H1 (cell line): ENCODE results near the gene SMYD5. TPM values are rescaled to one million over a fixed set of nuclear protein-coding genes. Genes with fewer than 3 reads are reported as not detected.

Experiments
- CTCF ChIA-PET: fragments of 300-600 bp; sonication (Branson Sonifier 250); formaldehyde crosslinking; loops from one replicate; lab custom pipeline; 2021; ENCODE audit not compliant: partially characterized antibody; lab: Charles Lee
- POLR2A ChIA-PET: fragments of 300-600 bp; sonication (Branson Sonifier 250); formaldehyde crosslinking; loops from one replicate; lab custom pipeline; 2021; ENCODE audit warnings: inconsistent platforms; ENCODE audit not compliant: partially characterized antibody; lab: Charles Lee
- DNase-seq, 2 experiments: peaks; one replicate each; pipeline versions ENCODE4 v3.0.0 to v3.0.0-alpha.2; 2010 to 2022; ENCODE audit warnings: low spot score in 2 of 2, low read depth in 1 of 2, mixed read lengths in 1 of 2
- FAIRE-seq: peaks from 2 replicates; lab custom pipeline; 2011; peaks lifted over from hg19 to GRCh38; lab: Jason Lieb, UNC
- H2AFZ ChIP-seq: 2 replicates; pipeline ENCODE4 v1.8.1; 2012; ENCODE audit warnings: low read length, inconsistent platforms
- H2AK5ac ChIP-seq: 2 replicates; pipeline ENCODE4 v1.6.1; 2013; ENCODE audit warnings: low read depth, low read length
- H2BK120ac ChIP-seq: replicated peaks from 2 replicates; pipeline ENCODE3; 2013; ENCODE audit warnings: low read depth, low read length, inconsistent platforms
- H2BK12ac ChIP-seq: 2 replicates; pipeline ENCODE4 v1.6.1; 2013; ENCODE audit warnings: low read depth, low read length
- H2BK15ac ChIP-seq: 2 replicates; pipeline ENCODE4 v1.6.1; 2013; ENCODE audit warnings: low read length
- H2BK20ac ChIP-seq: 2 replicates; pipeline ENCODE4 v1.6.1; 2013; ENCODE audit warnings: low read length
- H2BK5ac ChIP-seq: 2 replicates; pipeline ENCODE4 v1.6.1; 2013; ENCODE audit warnings: low read depth, low read length
- H3K14ac ChIP-seq: 2 replicates; pipeline ENCODE4 v1.6.1; 2013; ENCODE audit warnings: inconsistent platforms; ENCODE audit not compliant: insufficient read length
- H3K18ac ChIP-seq: 2 replicates; pipeline ENCODE4 v1.6.1; 2013; ENCODE audit warnings: low read length; ENCODE audit errors: extremely low read depth
- H3K23ac ChIP-seq: 2 replicates; pipeline ENCODE4 v1.6.1; 2013; ENCODE audit warnings: inconsistent platforms; ENCODE audit not compliant: insufficient read length
- H3K23me2 ChIP-seq: 2 replicates; pipeline ENCODE4 v1.6.1; 2013; ENCODE audit warnings: low read depth, low read length
- H3K27ac ChIP-seq: 2 replicates; pipeline ENCODE4 v1.6.1; 2011; ENCODE audit warnings: low read depth, low read length, inconsistent platforms
- H3K27me3 ChIP-seq, 4 experiments: replicated peaks in 1 of 4; 1 replicate in 1 of 4; 2 replicates in 3 of 4; pipeline versions ENCODE4 v1.6.1 to v1.8.1; 2011 to 2013; ENCODE audit warnings: low read length in 3 of 4, mild to moderate bottlenecking in 3 of 4, inconsistent platforms in 2 of 4, mixed read lengths in 2 of 4, moderate library complexity in 1 of 4; ENCODE audit not compliant: control insufficient read depth in 3 of 4, insufficient read depth in 3 of 4; ENCODE audit errors: extremely low read depth in 1 of 4
- H3K36me3 ChIP-seq, 4 experiments: 2 replicates each; pipeline versions ENCODE4 v1.6.1 to v1.8.1; 2011 to 2013; ENCODE audit warnings: mild to moderate bottlenecking in 4 of 4, low read length in 3 of 4, moderate library complexity in 2 of 4, control low read depth in 1 of 4, inconsistent platforms in 1 of 4; ENCODE audit not compliant: insufficient read depth in 4 of 4, control insufficient read depth in 2 of 4
- H3K4ac ChIP-seq: replicated peaks from 2 replicates; pipeline ENCODE3; 2013; ENCODE audit warnings: low read length, low read depth, mixed read lengths, inconsistent platforms; ENCODE audit not compliant: insufficient read length
- H3K4me1 ChIP-seq, 4 experiments: replicated peaks in 1 of 4; 1 replicate in 1 of 4; 2 replicates in 3 of 4; pipeline versions ENCODE4 v1.6.1 to v1.8.1; 2011 to 2013; ENCODE audit warnings: low read length in 3 of 4, inconsistent platforms in 2 of 4, mixed read lengths in 1 of 4; ENCODE audit not compliant: insufficient read depth in 4 of 4, control insufficient read depth in 3 of 4
- H3K4me2 ChIP-seq, 2 experiments: 2 replicates each; pipeline versions ENCODE4 v1.6.1 to v1.8.1; 2011 to 2013; ENCODE audit warnings: low read depth in 2 of 2, low read length in 2 of 2, control low read depth in 1 of 2, inconsistent platforms in 1 of 2, mild to moderate bottlenecking in 1 of 2; ENCODE audit not compliant: insufficient read depth in 1 of 2
- H3K4me3 ChIP-seq, 4 experiments: fragments of 200-600, 300-600 bp in 1 of 4; sonication (generic), shearing (Covaris generic), sonication (Bioruptor Twin) in 1 of 4; 2 replicates each; pipeline versions ENCODE4 v1.5.1 to v1.8.1; 2011 to 2016; ENCODE audit warnings: low read length in 4 of 4, low read depth in 3 of 4, control low read depth in 2 of 4, inconsistent platforms in 2 of 4, mild to moderate bottlenecking in 2 of 4, mixed read lengths in 1 of 4, moderate library complexity in 1 of 4; ENCODE audit not compliant: insufficient read depth in 2 of 4; ENCODE audit errors: extremely low read depth in 1 of 4
- H3K56ac ChIP-seq: replicated peaks from 2 replicates; pipeline ENCODE3; 2013; ENCODE audit warnings: low read depth, mild to moderate bottlenecking, mixed read lengths, low read length, inconsistent platforms; ENCODE audit not compliant: insufficient read length
- H3K79me1 ChIP-seq: 2 replicates; pipeline ENCODE4 v1.6.1; 2013; ENCODE audit warnings: low read depth, low read length, control low read depth
- H3K79me2 ChIP-seq, 2 experiments: 2 replicates each; pipeline versions ENCODE4 v1.6.1 to v1.8.1; 2012 to 2013; ENCODE audit warnings: low read length in 2 of 2, mild to moderate bottlenecking in 2 of 2, inconsistent platforms in 1 of 2; ENCODE audit not compliant: insufficient read depth in 2 of 2, control insufficient read depth in 1 of 2
- H3K9ac ChIP-seq, 4 experiments: replicated peaks in 1 of 4; 1 replicate in 1 of 4; 2 replicates in 3 of 4; pipeline versions ENCODE4 v1.6.1 to v1.8.1; 2011 to 2013; ENCODE audit warnings: low read depth in 3 of 4, low read length in 3 of 4, control low read depth in 2 of 4, mild to moderate bottlenecking in 2 of 4, moderate library complexity in 2 of 4, inconsistent platforms in 1 of 4; ENCODE audit errors: extremely low read depth in 1 of 4
- H3K9me3 ChIP-seq, 2 experiments: 2 replicates each; pipeline versions ENCODE4 v1.6.1 to v1.8.1; 2012 to 2013; ENCODE audit warnings: mild to moderate bottlenecking in 2 of 2, moderate library complexity in 2 of 2, control low read depth in 1 of 2, inconsistent platforms in 1 of 2, low read depth in 1 of 2, low read length in 1 of 2, mixed read lengths in 1 of 2; ENCODE audit not compliant: insufficient read depth in 2 of 2
- H4K20me1 ChIP-seq, 2 experiments: replicated peaks in 1 of 2; 2 replicates each; pipeline versions ENCODE3 to v1.8.1; 2011 to 2013; ENCODE audit warnings: inconsistent platforms in 2 of 2, low read length in 2 of 2, mild to moderate bottlenecking in 1 of 2; ENCODE audit not compliant: insufficient read depth in 2 of 2, control insufficient read depth in 1 of 2
- H4K5ac ChIP-seq: 2 replicates; pipeline ENCODE4 v1.6.1; 2013; ENCODE audit warnings: low read length, low read depth, mixed read lengths, inconsistent platforms; ENCODE audit not compliant: insufficient read length
- H4K8ac ChIP-seq: 2 replicates; pipeline ENCODE4 v1.8.0; 2013; ENCODE audit warnings: mild to moderate bottlenecking, moderate library complexity, low read length, inconsistent platforms; ENCODE audit not compliant: insufficient read depth; ENCODE audit errors: extremely low read depth
- H4K91ac ChIP-seq: replicated peaks from 2 replicates; pipeline ENCODE3; 2013; ENCODE audit warnings: low read length, mixed read lengths, inconsistent platforms; ENCODE audit not compliant: insufficient read length
- ASH2L ChIP-seq: fragments of 200-600, 300-600 bp; sonication (generic); IDR thresholded peaks from one replicate; pipeline ENCODE4 v1.7.1; 2017; ENCODE audit warnings: low read length
- BACH1 ChIP-seq: IDR thresholded peaks from 2 replicates; pipeline ENCODE4 v1.6.1; 2012; ENCODE audit warnings: low read length, improper control_type of control experiment
- BRCA1 ChIP-seq: IDR thresholded peaks from 2 replicates; pipeline ENCODE4 v1.6.1; 2012; ENCODE audit warnings: low read depth, low read length, improper control_type of control experiment
- EGR1 ChIP-seq: IDR thresholded peaks from 2 replicates; pipeline ENCODE4 v1.6.1; 2011; ENCODE audit warnings: low read depth, low read length, borderline replicate concordance
- JUND ChIP-seq: IDR thresholded peaks from 2 replicates; pipeline ENCODE4 v1.6.1; 2011; ENCODE audit warnings: mild to moderate bottlenecking, improper control_type of control experiment, low read length
- KDM4A ChIP-seq: IDR thresholded peaks from one replicate; pipeline ENCODE4 v1.7.1; 2012; ENCODE audit warnings: low read depth, mild to moderate bottlenecking, moderate library complexity, low read length, inconsistent platforms; ENCODE audit not compliant: severe bottlenecking
- SP2 ChIP-seq: IDR thresholded peaks from 2 replicates; pipeline ENCODE4 v1.6.1; 2012; ENCODE audit warnings: mild to moderate bottlenecking, low read length, inconsistent platforms
- TAF7 ChIP-seq: optimal IDR thresholded peaks from 2 replicates; pipeline ENCODE3; 2011; ENCODE audit warnings: low read depth, mild to moderate bottlenecking, inconsistent platforms, low read length, moderate library complexity, borderline replicate concordance
- USF2 ChIP-seq: IDR thresholded peaks from 2 replicates; pipeline ENCODE4 v1.6.1; 2011; ENCODE audit warnings: low read length, improper control_type of control experiment
- WGBS, 2 experiments: shearing (Covaris generic) in 1 of 2; methylation state at CpG; one replicate each; pipeline versions ENCODE4 v1.1.6 to v1.1.7; 2013 to 2015; ENCODE audit warnings: low lambda C conversion rate in 2 of 2, mixed read lengths in 2 of 2, inconsistent platforms in 1 of 2, low coverage in 1 of 2, missing lambda C conversion rate in 1 of 2; ENCODE audit not compliant: insufficient replicate concordance in 2 of 2, insufficient coverage in 1 of 2, insufficient read length in 1 of 2; ENCODE audit errors: extremely low coverage in 1 of 2, missing lambda C conversion rate in 1 of 2; 5-methylcytosine and 5-hydroxymethylcytosine counted together
- polyA plus RNA-seq, 7 experiments: library from polyadenylated mRNA; depleted of rRNA in 3 of 7; stranded (reverse) in 5 of 7; unstranded in 2 of 7; fragments of >200 nt in 5 of 7; fragments of 200-250 nt in 2 of 7; gene quantifications; 1 replicate in 5 of 7; 2 replicates in 1 of 7; 4 replicates in 1 of 7; pipeline versions ENCODE4 v1.2.1 to v1.2.3, GENCODE V29; 2011 to 2013; ENCODE audit warnings: missing spikeins in 2 of 7, mixed read lengths in 2 of 7
- total RNA-seq: library from RNA; stranded (reverse); fragmentation: NEBNext Ultra II Directional; extraction: Animal tissue kit (Norgen Biotek cat#: 25700); gene quantifications from 2 replicates; pipeline ENCODE4 v1.2.1, GENCODE V29; 2021

The SMYD5 gene
- total and polyA plus RNA-seq, 2 of the 8 experiments (the other 6 are each of a cell fraction or from before 2014, with no cell fraction given) = 35.2 to 56.7 TPM

- Histone ChIP-seq H3K4ac (no peak overlapping the region), H3K4me2 (no peak overlapping the region), H3K79me1 (peaks cover 2% of the 10 kb centered on the region; the same call in 1 of the 2 replicates), H3K9me3 (no peaks in the 10 kb centered on the region), H3K79me2 (peaks cover 3 to 32% of the 10 kb centered on the region in 2 experiments; a peak in 3 of 4 replicates), H2AFZ (no peak overlapping the region), H3K4me1 (no peaks in the 10 kb centered on the region), H4K8ac (no peak overlapping the region), H4K5ac (no peak overlapping the region), H3K18ac (no peak overlapping the region), H2BK12ac (no peak overlapping the region), H3K36me3 (peaks cover 49 to 95% (median 77%) of the 10 kb centered on the region in 4 experiments), H2BK5ac (no peak overlapping the region), H3K14ac (no peak overlapping the region), H3K56ac (no peak overlapping the region), H2AK5ac (no peak overlapping the region), H2BK15ac (no peak overlapping the region), H2BK120ac (no peak overlapping the region), H3K23me2 (no peaks in the 10 kb centered on the region), H3K27me3 (no peaks in the 10 kb centered on the region), H4K20me1 (peaks cover 4 to 16% of the 10 kb centered on the region in 2 experiments), H3K4me3 (no peak overlapping the region), H3K23ac (no peak overlapping the region), H3K9ac (no peak overlapping the region), H3K27ac (no peak overlapping the region), H2BK20ac (no peak overlapping the region)
- FAIRE-seq (no peak), DNase-seq (no peak)
- POLR2A ChIA-PET = interaction anchor here (1.0 to 6.5 kb wide), 6 partner anchors 9 to 38 kb away, joined by 3 to 65 read pairs (median 5); partner anchors contain the start of genes CCT7 and PRADC1
- CTCF ChIA-PET = interaction anchor here (0.9 to 1.7 kb wide), 7 partner anchors 8 to 46 kb away, joined by 3 to 11 read pairs (median 4); no protein-coding TSS in a partner anchor
- TF ChIP-seq JUND (no peak), EGR1 (no peak), USF2 (no peak), KDM4A (no peak), ASH2L (no peak), BACH1 (no peak), TAF7 (no peak), SP2 (no peak), BRCA1 (no peak)
- TF ChIP-seq, all 59 proteins: peak for 0
- no peak overlapping the region for H4K91ac ChIP-seq
- 94% methylated on average over 3 of the region's 3 CpGs; no CpG with 5 or more reads in 1 of the 2 experiments for WGBS, 2 experiments
These were observed 30.5 kb downstream of the SMYD5 start for GRCh38 chr2:73244580-73244979.
